Measurements from ENCODE around the gene ADARB2. TPM values are rescaled to one million over a fixed set of nuclear protein-coding genes. Genes with fewer than 3 reads are reported as not detected.

The ADARB2 gene
- total and polyA plus RNA-seq, 2 experiments from 2014 or later = 2.0 to 5.0 TPM

- Histone ChIP-seq H3K4me3 (no peak overlapping the region), H3K4me1 (ENCODE audit: insufficient read depth) (peaks cover 14% of the 10 kb centered on the region), H3K79me2 (replicated peaks; ENCODE audit: insufficient read depth) (no peaks in the 10 kb centered on the region), H3F3A (replicated peaks; ENCODE audit: low read depth) (no peaks in the 10 kb centered on the region), H3K4me2 (no peak overlapping the region), H4K20me1 (replicated peaks; ENCODE audit: insufficient read depth) (no peaks in the 10 kb centered on the region; the same call in 1 of the 2 replicates), H3K36me3 (ENCODE audit: insufficient read depth) (no peaks in the 10 kb centered on the region), H3K27ac (ENCODE audit: low read depth) (no peak overlapping the region), H3K9me2 (ENCODE audit: insufficient read depth) (no peaks in the 10 kb centered on the region), H2AFZ (no peak overlapping the region), H3K27me3 (ENCODE audit: insufficient read depth) (no peaks in the 10 kb centered on the region)
- H3K4me3 Mint-ChIP-seq = no peak overlapping the region
- H3K9me3 Mint-ChIP-seq = no peaks in the 10 kb centered on the region
- ATAC-seq (peak; percentile 76), DNase-seq (ENCODE audit: low spot score) (peak; percentile 48)
- no peaks in the 10 kb centered on the region for H3K36me3 Mint-ChIP-seq (ENCODE audit: low read depth)
- TF ChIP-seq ZNF462 (CRISPR knock-in tag; IDR thresholded peaks at IDR 0.05) (no peak), ZNF114 (CRISPR knock-in tag; IDR thresholded peaks at IDR 0.05) (no peak), EZH2 (IDR thresholded peaks at IDR 0.05; ENCODE audit: low read depth, unreplicated experiment) (no peak)
- TF ChIP-seq, protein P1, sequence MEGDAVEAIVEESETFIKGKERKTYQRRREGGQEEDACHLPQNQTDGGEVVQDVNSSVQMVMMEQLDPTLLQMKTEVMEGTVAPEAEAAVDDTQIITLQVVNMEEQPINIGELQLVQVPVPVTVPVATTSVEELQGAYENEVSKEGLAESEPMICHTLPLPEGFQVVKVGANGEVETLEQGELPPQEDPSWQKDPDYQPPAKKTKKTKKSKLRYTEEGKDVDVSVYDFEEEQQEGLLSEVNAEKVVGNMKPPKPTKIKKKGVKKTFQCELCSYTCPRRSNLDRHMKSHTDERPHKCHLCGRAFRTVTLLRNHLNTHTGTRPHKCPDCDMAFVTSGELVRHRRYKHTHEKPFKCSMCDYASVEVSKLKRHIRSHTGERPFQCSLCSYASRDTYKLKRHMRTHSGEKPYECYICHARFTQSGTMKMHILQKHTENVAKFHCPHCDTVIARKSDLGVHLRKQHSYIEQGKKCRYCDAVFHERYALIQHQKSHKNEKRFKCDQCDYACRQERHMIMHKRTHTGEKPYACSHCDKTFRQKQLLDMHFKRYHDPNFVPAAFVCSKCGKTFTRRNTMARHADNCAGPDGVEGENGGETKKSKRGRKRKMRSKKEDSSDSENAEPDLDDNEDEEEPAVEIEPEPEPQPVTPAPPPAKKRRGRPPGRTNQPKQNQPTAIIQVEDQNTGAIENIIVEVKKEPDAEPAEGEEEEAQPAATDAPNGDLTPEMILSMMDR (conservative IDR thresholded peaks at IDR 0.05; ENCODE audit: low read depth in 2 of 2) = no peak
- peaks cover 47% of the 10 kb centered on the region for H3K4me1 Mint-ChIP-seq
- peaks cover 27% of the 10 kb centered on the region for H3K27me3 Mint-ChIP-seq (ENCODE audit: insufficient read depth, low read depth, poor library complexity)
- no peak overlapping the region for H3K27ac Mint-ChIP-seq
Measured at GRCh38 chr10:1611936-1612550, 125.3 kb downstream of the ADARB2 start.
